DOHH2 (cell line): ENCODE measurements around the gene TCF20.

ENCODE experiments used
- H3F3A ChIP-seq: fragments of 200-600 bp; sonication (generic), shearing (Covaris generic); 2 replicates; pipeline ENCODE4 v1.6.0; 2016; ENCODE audit warnings: antibody characterized with exemption, mild to moderate bottlenecking; ENCODE audit not compliant: control insufficient read depth, insufficient read depth
- H3K27ac ChIP-seq: fragments of 200-600 bp; sonication (generic); 2 replicates; pipeline ENCODE4 v1.5.1; 2014; ENCODE audit warnings: low read depth, mild to moderate bottlenecking, low read length, moderate library complexity
- H3K27me3 ChIP-seq: fragments of 200-600 bp; sonication (generic); 2 replicates; pipeline ENCODE4 v1.6.1; 2014; ENCODE audit warnings: mild to moderate bottlenecking, low read length, mixed read lengths; ENCODE audit not compliant: control insufficient read depth
- H3K36me3 ChIP-seq: fragments of 200-600 bp; sonication (generic); 2 replicates; pipeline ENCODE4 v1.6.1; 2014; ENCODE audit warnings: mild to moderate bottlenecking, low read length, moderate library complexity, mixed read lengths; ENCODE audit not compliant: control insufficient read depth
- H3K4me1 ChIP-seq: fragments of 200-600 bp; sonication (generic); 2 replicates; pipeline ENCODE4 v1.6.1; 2014; ENCODE audit warnings: mild to moderate bottlenecking, low read length, mixed read lengths; ENCODE audit not compliant: control insufficient read depth
- H3K4me2 ChIP-seq: fragments of 200-600 bp; sonication (generic); 2 replicates; pipeline ENCODE4 v1.6.0; 2014; ENCODE audit warnings: mild to moderate bottlenecking, low read length, moderate library complexity
- H3K4me3 ChIP-seq: fragments of 200-600 bp; sonication (generic); 2 replicates; pipeline ENCODE4 v1.5.1; 2014; ENCODE audit warnings: mild to moderate bottlenecking, low read length, mixed read lengths
- H3K79me2 ChIP-seq: fragments of 200-600 bp; sonication (generic); 2 replicates; pipeline ENCODE4 v1.6.1; 2014; ENCODE audit warnings: mild to moderate bottlenecking, low read length, mixed read lengths; ENCODE audit not compliant: control insufficient read depth
- H3K9me2 ChIP-seq: fragments of 200-600 bp; sonication (generic); replicated peaks from 2 replicates; pipeline ENCODE4 v1.6.1; 2014; ENCODE audit warnings: mild to moderate bottlenecking, low read length, mixed read lengths; ENCODE audit not compliant: control insufficient read depth
- H3K9me3 ChIP-seq: fragments of 200-600 bp; sonication (generic); 2 replicates; pipeline ENCODE4 v1.6.1; 2014; ENCODE audit warnings: antibody characterized with exemption, low read length, mixed read lengths; ENCODE audit not compliant: control insufficient read depth, insufficient read depth
- H4K20me1 ChIP-seq: fragments of 200-600 bp; sonication (generic); 2 replicates; pipeline ENCODE4 v1.6.0; 2014; ENCODE audit warnings: low read depth, mild to moderate bottlenecking, antibody characterized with exemption, low read length, moderate library complexity; ENCODE audit not compliant: control insufficient read depth, insufficient read depth
- EZH2phosphoT487 ChIP-seq: fragments of 200-600 bp; sonication (generic); IDR thresholded peaks from 2 replicates; pipeline ENCODE4 v1.6.1; 2017; ENCODE audit warnings: borderline replicate concordance, mild to moderate bottlenecking, antibody characterized with exemption, low read length, moderate library complexity, mixed read lengths
- TF ChIP-seq, protein P1 (sequence below): fragments of 200-600 bp; sonication (generic); IDR thresholded peaks from one replicate; pipeline ENCODE4 v1.5.1; 2014; ENCODE audit warnings: antibody characterized with exemption, mild to moderate bottlenecking, low read depth, low read length; ENCODE audit not compliant: poor library complexity, severe bottlenecking

The TCF20 gene

DNA sequence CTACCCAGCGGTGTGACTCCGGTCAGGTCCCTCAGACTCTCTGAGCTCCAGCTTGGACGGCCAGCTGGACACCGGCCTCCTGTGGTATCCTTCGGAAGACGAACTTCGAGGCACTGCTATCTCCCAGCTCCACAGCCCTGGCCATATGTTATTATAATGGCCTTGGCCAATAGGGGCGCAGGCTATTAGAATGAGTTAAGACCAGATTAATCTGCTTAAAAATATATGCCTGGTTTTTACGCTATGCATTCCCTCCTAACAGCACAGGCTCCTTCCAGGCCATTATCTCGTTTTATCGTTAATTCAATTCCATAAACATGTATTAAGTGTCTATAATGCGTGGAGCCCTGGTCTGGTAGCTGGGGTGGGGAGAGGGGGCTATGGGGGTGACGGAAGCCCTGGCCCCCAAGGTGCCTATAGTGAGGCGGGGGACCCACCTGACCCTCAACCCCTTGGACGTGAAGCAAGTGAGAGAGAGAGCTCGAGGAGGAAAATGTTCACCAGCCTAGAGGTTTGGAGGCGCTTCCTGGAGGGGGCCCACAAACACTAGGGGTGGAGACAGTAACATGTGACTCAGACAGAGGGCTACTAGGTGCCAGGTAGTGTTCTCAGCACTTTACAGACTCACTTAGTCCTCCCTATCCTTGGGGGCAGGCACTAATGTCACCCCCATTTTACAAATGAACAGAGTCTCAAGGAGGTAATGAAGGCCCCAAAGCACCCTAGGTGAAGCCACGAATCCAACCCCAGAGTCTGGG, 37.5 kb upstream of the TCF20 start:
- H3K4me3 ChIP-seq = no peak overlapping the region
- no peaks in the 10 kb centered on the region for H3K9me3 ChIP-seq
- H3K27ac ChIP-seq = no peak overlapping the region
- no peaks in the 10 kb centered on the region for H3F3A ChIP-seq
- peaks cover 15% of the 10 kb centered on the region for H3K4me1 ChIP-seq
- no peak overlapping the region for H3K4me2 ChIP-seq
- TF ChIP-seq, protein P1, sequence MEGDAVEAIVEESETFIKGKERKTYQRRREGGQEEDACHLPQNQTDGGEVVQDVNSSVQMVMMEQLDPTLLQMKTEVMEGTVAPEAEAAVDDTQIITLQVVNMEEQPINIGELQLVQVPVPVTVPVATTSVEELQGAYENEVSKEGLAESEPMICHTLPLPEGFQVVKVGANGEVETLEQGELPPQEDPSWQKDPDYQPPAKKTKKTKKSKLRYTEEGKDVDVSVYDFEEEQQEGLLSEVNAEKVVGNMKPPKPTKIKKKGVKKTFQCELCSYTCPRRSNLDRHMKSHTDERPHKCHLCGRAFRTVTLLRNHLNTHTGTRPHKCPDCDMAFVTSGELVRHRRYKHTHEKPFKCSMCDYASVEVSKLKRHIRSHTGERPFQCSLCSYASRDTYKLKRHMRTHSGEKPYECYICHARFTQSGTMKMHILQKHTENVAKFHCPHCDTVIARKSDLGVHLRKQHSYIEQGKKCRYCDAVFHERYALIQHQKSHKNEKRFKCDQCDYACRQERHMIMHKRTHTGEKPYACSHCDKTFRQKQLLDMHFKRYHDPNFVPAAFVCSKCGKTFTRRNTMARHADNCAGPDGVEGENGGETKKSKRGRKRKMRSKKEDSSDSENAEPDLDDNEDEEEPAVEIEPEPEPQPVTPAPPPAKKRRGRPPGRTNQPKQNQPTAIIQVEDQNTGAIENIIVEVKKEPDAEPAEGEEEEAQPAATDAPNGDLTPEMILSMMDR = no peak
- TF ChIP-seq EZH2phosphoT487 = no peak
- H3K36me3 ChIP-seq = no peaks in the 10 kb centered on the region
- H4K20me1 ChIP-seq = no peaks in the 10 kb centered on the region
- no peaks in the 10 kb centered on the region for H3K79me2 ChIP-seq
- H3K27me3 ChIP-seq = peaks cover 11% of the 10 kb centered on the region
- H3K9me2 ChIP-seq = no peaks in the 10 kb centered on the region

DNA sequence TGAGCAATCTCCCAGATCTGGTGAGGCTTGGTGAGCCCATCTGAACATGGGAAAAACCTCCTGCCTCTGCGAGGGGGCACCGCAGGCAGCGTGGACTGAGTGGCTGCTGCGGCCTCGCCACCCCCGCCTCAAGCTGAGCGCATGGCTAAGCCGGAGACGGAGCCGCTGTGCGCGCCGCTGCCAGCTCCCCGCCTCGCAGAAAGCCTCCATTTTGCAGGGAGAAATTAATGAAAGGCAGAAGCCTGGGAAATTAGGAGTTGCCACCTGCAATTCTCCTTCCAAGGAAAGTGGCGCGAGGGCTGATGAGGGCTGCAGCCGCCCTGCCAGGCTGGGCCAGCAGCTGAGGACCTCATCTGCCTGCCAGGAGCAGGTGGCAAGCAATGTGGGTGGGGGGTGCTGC, 35.6 kb upstream of the TCF20 start:
- peaks cover 11% of the 10 kb centered on the region for H3K27me3 ChIP-seq
- no peak overlapping the region for H3K27ac ChIP-seq
- H3K4me3 ChIP-seq = no peak overlapping the region
- no peak for TF ChIP-seq EZH2phosphoT487
- TF ChIP-seq, protein P1 = no peak
- H3K36me3 ChIP-seq = no peaks in the 10 kb centered on the region
- H3K9me3 ChIP-seq = no peaks in the 10 kb centered on the region
- peaks cover 24% of the 10 kb centered on the region for H3K4me1 ChIP-seq
- no peak overlapping the region for H3K4me2 ChIP-seq
- peaks cover under 1% of the 10 kb centered on the region; the same call in 1 of the 2 replicates for H3F3A ChIP-seq
- H4K20me1 ChIP-seq = no peaks in the 10 kb centered on the region
- H3K79me2 ChIP-seq = no peaks in the 10 kb centered on the region
- H3K9me2 ChIP-seq = no peaks in the 10 kb centered on the region

DNA sequence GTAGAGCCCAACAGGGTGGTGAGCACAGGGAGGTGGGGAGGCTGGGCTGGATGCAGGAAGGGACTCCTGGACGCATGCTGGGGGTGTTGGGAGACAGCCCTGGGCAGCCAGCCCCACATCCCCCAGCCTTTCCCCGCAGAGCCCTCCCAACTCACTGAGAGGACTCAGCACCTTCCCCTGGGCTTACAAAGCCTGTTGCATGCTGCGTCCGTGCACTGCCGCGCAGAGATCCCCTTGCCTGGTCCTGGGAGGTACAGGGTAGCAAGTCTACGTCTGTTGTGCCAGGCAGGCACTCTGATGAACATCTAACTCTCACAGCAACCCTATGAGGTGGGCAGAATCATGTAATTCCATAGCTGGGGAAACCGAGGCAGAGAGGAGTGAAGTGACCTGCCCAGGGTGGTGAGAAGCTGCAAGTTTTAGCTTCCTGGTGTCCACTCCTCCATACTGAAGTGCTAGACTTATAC, 33.9 kb upstream of the TCF20 start:
- Histone ChIP-seq H3K79me2 (no peaks in the 10 kb centered on the region), H4K20me1 (no peaks in the 10 kb centered on the region), H3K4me3 (no peak overlapping the region), H3K27me3 (peaks cover 11% of the 10 kb centered on the region), H3K36me3 (no peaks in the 10 kb centered on the region), H3K27ac (no peak overlapping the region), H3K4me1 (peaks cover 40% of the 10 kb centered on the region), H3K4me2 (peak overlapping the region; percentile 24), H3K9me2 (no peaks in the 10 kb centered on the region), H3K9me3 (no peaks in the 10 kb centered on the region), H3F3A (peaks cover 13% of the 10 kb centered on the region)
- TF ChIP-seq EZH2phosphoT487 = no peak
- TF ChIP-seq, protein P1 = no peak
